ENCODE measurements around the gene UBL7. TPM values are rescaled to one million over a fixed set of nuclear protein-coding genes. Genes with fewer than 3 reads are reported as not detected.

The UBL7 gene
- total RNA-seq, 2 experiments from 2014 or later = 55.3 to 63.2 TPM

DNA sequence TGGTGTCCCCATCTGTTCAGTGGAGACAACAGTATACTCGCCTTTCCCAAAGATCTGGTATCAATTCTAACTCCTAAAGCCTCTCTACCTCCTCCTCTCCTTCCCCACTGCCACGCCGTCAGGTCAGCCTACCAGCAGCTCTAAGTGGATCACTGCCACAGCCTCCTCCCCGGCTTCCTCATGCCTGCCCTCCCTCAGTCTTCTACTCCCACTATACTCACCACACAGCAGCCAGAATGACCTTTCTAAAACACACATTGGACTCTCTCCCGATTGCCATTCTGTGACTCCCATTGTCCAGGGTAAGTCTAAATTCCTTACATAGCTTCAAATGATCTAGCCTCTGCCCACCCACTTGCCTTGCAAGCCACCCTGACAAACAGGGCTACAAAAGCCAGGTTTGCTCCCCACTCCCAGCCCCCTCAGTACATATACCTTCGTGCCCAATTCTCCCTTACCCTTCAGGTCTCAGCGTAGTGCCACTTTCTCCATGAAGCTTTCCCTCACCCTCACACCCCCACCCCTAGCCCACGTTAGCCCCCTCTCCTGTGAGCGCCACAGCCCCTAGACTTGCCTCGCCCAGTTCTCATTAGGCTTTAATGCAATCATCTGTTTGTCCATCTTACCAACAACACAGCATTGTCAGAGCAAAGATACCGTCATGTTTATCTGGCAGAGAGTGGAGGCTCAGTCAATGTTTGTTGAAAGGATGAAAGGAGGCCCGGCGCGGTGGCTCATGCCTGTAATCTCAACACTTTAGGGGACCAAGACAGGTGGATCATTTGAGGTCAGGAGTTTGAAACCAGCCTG lies 17.7 kb downstream of the UBL7 start:
- no peaks in the 10 kb centered on the region for H3K27me3 Mint-ChIP-seq
- peak overlapping the region; percentile 37 for H3K27ac Mint-ChIP-seq
- POLR2A ChIA-PET = interaction anchor here (1.1 to 3.2 kb wide), 4 partner anchors 18 to 59 kb away, joined by 3 to 11 read pairs (median 4); partner anchors contain the start of gene UBL7
- no peak for DNase-seq
- H3K4me3 Mint-ChIP-seq = no peak overlapping the region
- ATAC-seq (ENCODE audit: low read depth) = no peak
- no peaks in the 10 kb centered on the region for H3K9me3 Mint-ChIP-seq
- H3K4me1 Mint-ChIP-seq = peaks cover 28% of the 10 kb centered on the region
- H3K36me3 Mint-ChIP-seq = peaks cover 16% of the 10 kb centered on the region

DNA sequence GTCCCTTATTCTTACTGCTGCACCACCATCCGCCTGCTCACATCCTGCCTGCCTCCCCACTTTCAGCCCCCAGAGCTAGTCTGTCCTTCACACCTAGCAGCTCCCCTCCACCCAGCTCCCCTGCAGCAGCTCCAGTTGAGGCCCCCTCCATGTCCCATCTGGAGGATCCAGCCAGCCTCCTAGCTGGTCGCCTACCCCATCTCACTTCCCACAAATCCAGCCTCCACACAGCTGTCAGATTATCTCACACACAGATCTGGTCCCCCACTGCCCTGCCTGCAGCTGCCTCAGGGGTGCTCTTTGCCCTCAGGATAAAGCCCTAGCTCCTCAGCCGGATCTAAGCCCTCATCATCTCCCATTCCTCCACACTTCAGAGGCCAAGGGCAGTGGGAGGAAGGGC lies 18.4 kb downstream of the UBL7 start:
- DNase-seq = no peak
- Mint-ChIP-seq H3K4me1 (peaks cover 29% of the 10 kb centered on the region), H3K27me3 (no peaks in the 10 kb centered on the region), H3K36me3 (peaks cover 9% of the 10 kb centered on the region), H3K27ac (peak overlapping the region; percentile 37), H3K9me3 (no peaks in the 10 kb centered on the region), H3K4me3 (no peak overlapping the region)
- ATAC-seq (ENCODE audit: low read depth) = no peak
- POLR2A ChIA-PET = interaction anchor here (0.7 to 3.2 kb wide), 5 partner anchors 18 to 59 kb away, joined by 3 to 11 read pairs (median 4); partner anchors contain the start of gene UBL7

DNA sequence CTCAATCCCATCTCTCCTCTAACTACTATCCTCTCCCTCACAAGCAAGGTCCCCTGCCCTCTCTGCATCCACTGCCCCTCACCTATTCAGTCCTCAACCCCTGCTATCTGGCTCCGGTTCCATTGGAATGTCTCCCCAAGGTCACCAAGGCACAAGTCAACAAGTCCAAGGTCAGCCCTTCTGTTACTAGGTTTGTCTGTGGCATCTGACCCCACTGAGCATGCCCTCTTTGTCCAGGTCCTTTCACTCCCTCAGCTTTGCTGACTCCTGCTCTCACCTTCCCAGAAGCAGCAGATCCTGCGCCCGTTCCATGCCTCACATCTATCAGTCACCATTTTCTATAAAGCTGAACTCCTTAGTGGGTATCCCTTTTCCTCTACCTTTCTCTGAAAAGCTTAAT lies 18.9 kb downstream of the UBL7 start:
- no peak for ATAC-seq (ENCODE audit: low read depth)
- H3K27ac Mint-ChIP-seq = peak overlapping the region; percentile 37
- POLR2A ChIA-PET = interaction anchor here (0.7 to 3.2 kb wide), 5 partner anchors 19 to 59 kb away, joined by 3 to 11 read pairs (median 4); partner anchors contain the start of gene UBL7

DNA sequence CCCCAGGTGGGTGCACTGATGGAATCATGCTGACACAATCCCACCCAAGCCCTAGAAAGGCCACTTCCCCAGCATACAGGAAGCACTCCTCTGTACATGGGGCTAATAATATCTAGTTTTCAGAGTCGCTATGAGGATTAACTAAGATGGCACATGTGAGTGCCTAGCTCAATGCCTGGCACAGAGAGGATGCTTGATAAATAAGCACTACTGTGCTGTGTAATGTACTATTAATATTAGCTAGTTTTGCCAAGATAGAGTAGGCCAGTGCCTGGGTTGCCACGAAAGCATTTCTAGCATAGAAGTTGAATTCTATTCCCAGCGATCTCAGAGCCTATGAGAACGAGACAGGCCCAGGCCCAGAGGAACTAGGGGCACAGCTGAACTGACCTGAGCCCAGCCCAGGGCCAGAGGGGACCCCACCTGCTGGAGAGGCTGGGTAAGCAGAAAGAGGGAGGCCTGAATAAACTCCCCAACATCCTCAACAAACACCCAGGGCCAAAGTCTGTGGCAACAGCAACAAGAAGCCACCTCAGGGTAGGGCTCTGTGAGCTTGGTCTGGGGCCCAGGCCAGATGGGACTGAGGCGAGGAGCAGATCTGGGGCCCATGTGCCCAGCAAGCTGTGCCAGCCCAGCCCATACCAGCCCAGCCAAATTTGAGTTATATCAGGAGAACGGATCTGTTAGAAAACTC lies 19.6 kb downstream of the UBL7 start:
- no peaks in the 10 kb centered on the region for H3K9me3 Mint-ChIP-seq
- POLR2A ChIA-PET = interaction anchor here (1.0 to 3.2 kb wide), 2 partner anchors 20 to 59 kb away, joined by 5 to 11 read pairs; partner anchors contain the start of gene UBL7
- H3K27me3 Mint-ChIP-seq = no peaks in the 10 kb centered on the region
- H3K36me3 Mint-ChIP-seq = peaks cover 5% of the 10 kb centered on the region
- no peak overlapping the region for H3K27ac Mint-ChIP-seq
- peaks cover 30% of the 10 kb centered on the region for H3K4me1 Mint-ChIP-seq
- H3K4me3 Mint-ChIP-seq = no peak overlapping the region
- no peak for ATAC-seq (ENCODE audit: low read depth)
- DNase-seq = no peak

More for the DNA sequence above, 18.9 kb downstream of the UBL7 start:
- Mint-ChIP-seq H3K4me3 (no peak overlapping the region), H3K4me1 (peaks cover 29% of the 10 kb centered on the region), H3K36me3 (peaks cover 8% of the 10 kb centered on the region), H3K9me3 (no peaks in the 10 kb centered on the region), H3K27me3 (no peaks in the 10 kb centered on the region)
- DNase-seq = no peak

DNA sequence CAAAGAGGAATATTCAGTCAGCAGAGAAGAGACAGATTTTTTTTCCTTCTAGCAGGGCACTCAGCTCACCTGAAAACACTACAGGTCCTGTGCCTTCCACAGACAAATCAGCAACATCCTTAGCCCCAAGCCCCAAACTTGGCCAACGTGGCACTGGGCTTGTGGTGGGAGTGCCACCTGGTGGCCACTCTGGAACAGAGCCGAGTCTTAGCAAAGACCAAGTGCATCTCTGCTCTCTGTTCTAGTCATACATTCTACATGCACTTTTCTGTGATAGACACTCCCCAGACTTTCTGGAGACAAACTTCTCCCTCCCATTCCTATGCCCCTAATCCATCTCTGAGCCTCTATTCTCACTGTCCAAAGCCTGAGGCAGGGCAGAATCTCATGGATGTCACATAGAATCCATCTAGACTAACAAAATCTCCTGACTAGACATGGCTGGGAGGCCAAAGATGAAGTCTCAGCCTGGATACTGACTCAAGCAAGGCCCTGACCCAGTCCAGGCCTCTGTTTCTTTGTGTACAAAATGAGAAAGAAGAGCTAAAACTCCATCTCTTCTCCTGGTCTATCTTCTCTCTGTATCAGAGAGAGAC lies 22.1 kb downstream of the UBL7 start:
- ATAC-seq (ENCODE audit: low read depth) = peak; percentile 73
- H3K4me1 Mint-ChIP-seq = peaks cover 49% of the 10 kb centered on the region
- POLR2A ChIA-PET = interaction anchor here (1.4 to 2.6 kb wide), 3 partner anchors 54 to 63 kb away, joined by 3 to 15 read pairs (median 12); no protein-coding TSS in a partner anchor

DNA sequence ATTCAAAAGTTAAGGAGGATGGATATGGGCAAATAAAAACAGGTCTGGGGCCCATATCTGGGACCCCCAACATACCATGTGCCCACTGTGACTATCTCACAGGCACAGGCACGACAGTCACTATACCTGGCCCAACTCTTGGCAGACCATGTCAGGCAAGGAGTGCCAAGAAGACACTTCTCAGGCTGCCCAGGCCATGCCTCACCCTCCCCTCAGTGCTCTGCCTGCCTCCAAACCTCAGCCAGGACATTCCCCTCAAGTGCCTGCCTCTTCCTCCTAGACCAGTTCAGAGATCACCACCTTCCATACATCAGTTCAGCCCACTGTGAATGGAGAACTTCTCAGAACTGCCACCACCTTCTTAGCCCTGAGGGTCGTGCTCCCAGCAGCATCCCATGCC lies 22.8 kb downstream of the UBL7 start:
- H3K27me3 Mint-ChIP-seq = no peaks in the 10 kb centered on the region
- ATAC-seq (ENCODE audit: low read depth) (no peak), DNase-seq (no peak)
- peak overlapping the region; percentile 1 for H3K27ac Mint-ChIP-seq
- no peaks in the 10 kb centered on the region for H3K9me3 Mint-ChIP-seq
- POLR2A ChIA-PET = interaction anchor here (1.6 to 2.6 kb wide), 3 partner anchors 53 to 56 kb away, joined by 8 to 15 read pairs (median 12); no protein-coding TSS in a partner anchor
- H3K4me1 Mint-ChIP-seq = peaks cover 45% of the 10 kb centered on the region
- H3K36me3 Mint-ChIP-seq = no peaks in the 10 kb centered on the region
- H3K4me3 Mint-ChIP-seq = no peak overlapping the region

More for the DNA sequence above, 22.1 kb downstream of the UBL7 start:
- no peaks in the 10 kb centered on the region for H3K36me3 Mint-ChIP-seq
- H3K27ac Mint-ChIP-seq = peak overlapping the region; percentile 1
- H3K4me3 Mint-ChIP-seq = no peak overlapping the region
- H3K9me3 Mint-ChIP-seq = no peaks in the 10 kb centered on the region
- peak; percentile 84 for DNase-seq
- no peaks in the 10 kb centered on the region for H3K27me3 Mint-ChIP-seq

DNA sequence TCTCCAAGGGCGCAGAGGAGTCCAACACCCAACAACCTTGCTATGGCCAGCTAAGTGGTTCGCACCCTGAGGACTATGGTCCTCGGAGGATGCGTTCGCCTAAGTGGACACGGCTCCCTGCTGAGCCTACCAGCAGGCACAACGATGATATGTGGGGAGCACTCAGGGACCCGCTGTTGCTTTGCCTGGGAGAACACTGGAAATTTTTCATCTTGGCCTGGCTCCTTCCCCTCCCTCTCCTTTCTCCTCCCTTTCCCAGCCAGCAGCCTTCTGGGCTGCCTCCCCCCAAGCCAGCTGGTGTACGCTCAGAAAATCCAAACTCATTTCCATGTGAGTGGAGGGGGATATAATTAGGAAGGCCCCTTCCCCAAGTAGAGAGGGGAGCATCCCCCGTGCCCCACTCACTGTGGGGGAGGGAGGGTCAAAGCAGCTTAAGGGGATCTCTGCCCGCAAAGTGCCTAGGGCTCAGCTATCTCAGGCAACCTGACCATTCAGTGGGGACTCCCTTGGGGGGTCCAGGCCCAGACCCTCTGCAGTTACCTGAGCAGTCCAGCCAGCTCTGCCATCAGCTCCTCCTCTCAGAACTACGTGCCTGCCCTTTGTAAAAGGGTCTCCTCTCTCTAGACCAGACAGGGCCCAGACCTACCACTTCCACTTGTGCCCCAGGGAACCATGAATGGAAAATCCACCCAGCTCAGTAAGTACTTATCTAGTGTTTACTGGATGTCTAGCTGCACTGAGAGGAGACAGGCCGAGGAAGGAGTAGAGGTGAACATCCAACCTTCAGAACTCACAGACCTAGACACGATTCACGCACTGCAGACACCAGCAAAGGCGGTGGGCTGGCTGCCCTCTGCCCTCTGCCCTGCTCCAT lies 26.5 kb downstream of the UBL7 start:
- peak overlapping the region; percentile 87 for H3K4me3 Mint-ChIP-seq
- ATAC-seq (ENCODE audit: low read depth) (no peak), DNase-seq (no peak)
- H3K4me1 Mint-ChIP-seq = peaks cover 59% of the 10 kb centered on the region
- H3K27ac Mint-ChIP-seq = peak overlapping the region; percentile 89
- POLR2A ChIA-PET = interaction anchor here (0.6 to 8.7 kb wide), 11 partner anchors 14 to 385 kb away, joined by 3 to 102 read pairs (median 5); partner anchors contain the start of gene UBL7
- no peaks in the 10 kb centered on the region for H3K27me3 Mint-ChIP-seq
- H3K36me3 Mint-ChIP-seq = peaks cover 4% of the 10 kb centered on the region
- H3K9me3 Mint-ChIP-seq = no peaks in the 10 kb centered on the region

DNA sequence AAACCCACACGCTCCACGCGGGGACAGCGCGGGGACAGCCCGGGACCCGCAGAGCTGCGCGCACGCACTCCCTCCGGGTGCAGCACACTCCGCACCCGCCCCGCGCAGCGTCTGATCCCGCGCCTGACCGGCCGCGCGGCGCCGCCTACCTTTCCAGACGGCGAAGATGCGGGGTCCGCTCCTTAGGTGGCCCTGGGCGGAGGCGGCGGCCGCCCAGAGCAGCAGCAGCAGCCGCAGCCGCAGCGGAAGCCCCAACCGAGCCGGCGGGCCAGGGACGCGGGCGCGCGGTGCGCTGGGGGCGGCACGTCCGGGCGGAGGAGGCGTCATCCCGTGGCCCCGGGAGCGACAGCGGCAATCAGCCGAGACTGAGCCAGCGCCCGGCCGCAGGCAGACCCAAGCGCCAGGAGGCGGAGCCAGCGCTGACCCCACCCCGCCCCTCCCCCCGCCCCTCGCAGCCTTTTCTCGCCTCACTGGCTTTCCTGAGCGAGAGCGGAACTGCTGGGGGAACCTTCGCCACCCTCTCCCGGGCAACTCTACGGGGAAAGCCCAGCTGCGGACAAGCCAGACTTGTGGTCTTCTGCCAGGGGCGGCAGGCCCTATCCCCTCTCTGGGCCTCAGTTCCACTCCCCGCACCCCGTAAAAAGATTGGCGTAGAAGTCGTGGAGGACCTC lies 27.2 kb downstream of the UBL7 start, which contains the start of gene SEMA7A:
SEMA7A (minus strand) TSS at position 367 of the 671 bp plus-strand sequence; CDS start at position 327, 40 bp downstream.
- H3K9me3 Mint-ChIP-seq = no peaks in the 10 kb centered on the region
- H3K4me3 Mint-ChIP-seq = peak within 1 kb of the TSS; percentile 87
- POLR2A ChIA-PET = interaction anchor here (0.6 to 8.7 kb wide), 9 partner anchors 13 to 385 kb away, joined by 3 to 102 read pairs (median 8); partner anchors contain the start of gene UBL7
- H3K36me3 Mint-ChIP-seq = peaks cover 4% of the 10 kb centered on the region
- no peaks in the 10 kb centered on the region for H3K27me3 Mint-ChIP-seq
- DNase-seq (peak; percentile 89), ATAC-seq (ENCODE audit: low read depth) (peak; percentile 88)
- H3K27ac Mint-ChIP-seq = peak within 1 kb of the TSS; percentile 89
- H3K4me1 Mint-ChIP-seq = peaks cover 60% of the 10 kb centered on the region

DNA sequence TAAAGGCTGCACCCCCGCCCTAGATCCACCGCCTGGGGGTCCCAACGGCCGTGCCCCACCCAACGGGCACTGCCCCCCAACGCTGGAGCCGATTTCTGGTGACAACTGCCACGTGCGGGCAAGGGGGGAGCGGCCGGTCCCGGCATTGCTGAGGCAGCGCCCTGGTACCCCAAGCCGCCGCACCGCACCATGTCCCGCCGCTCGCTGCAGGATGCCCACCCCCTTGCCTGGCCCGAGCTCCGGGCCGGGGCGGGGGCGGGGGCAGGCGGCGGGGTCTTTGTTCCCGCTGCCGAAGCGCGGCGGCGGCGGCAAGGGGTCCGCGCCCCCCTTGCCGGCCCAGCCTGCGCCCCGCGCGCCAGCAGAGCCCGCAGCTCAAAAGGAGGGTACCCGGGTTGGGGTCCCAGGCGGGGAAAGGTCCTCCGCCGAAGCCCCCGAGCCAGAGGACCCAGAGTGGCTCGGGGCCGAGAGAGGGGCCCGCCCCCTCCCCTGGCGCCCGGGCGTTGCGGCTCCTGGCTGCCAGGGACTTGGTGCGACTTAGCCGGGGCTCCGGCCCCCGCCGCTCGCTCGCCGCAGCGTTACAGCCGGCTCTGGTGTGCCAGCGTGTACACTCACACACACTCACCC lies 27.9 kb downstream of the UBL7 start:
- POLR2A ChIA-PET = interaction anchor here (1.3 to 8.7 kb wide), 5 partner anchors 12 to 49 kb away, joined by 5 to 102 read pairs (median 15); partner anchors contain the start of gene UBL7
- H3K4me3 Mint-ChIP-seq = peak overlapping the region; percentile 87

DNA sequence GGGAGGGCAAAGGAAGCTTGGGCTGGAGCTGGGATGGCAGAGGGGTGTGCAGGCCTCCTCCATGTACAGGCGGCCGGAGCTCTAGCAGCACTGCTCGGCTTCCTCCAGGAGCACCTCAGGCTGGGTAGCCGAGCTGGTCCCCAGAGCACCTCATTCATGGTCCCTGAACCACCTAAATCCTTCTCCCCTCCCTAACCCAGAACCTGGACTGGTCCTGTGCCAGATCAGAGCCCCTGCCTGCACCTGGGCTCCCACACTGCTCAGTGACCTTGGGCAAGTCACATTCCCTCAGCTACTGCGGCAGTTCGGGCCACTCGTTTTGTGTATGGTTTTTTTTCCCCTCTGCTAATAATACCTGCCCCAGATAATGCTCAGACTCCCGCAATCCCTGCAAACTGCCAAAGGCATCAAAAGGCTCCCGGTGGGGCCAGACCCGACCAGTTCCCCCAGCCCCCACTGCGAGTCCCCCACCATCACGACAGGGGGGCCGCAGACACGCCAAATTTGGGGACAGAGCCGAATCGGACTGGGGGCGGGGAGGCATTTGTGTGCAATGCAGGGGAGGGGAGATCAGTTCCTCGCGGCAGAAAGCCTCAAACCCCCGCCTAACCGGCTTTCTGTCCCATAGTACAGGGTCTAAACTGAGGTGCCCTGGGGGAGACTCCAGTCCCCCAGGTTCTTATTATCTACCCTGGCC lies 28.5 kb downstream of the UBL7 start:
- H3K36me3 Mint-ChIP-seq = peaks cover 6% of the 10 kb centered on the region
- POLR2A ChIA-PET = interaction anchor here (2.9 to 8.7 kb wide), 3 partner anchors 12 to 49 kb away, joined by 10 to 102 read pairs (median 67); no protein-coding TSS in a partner anchor
- no peak for DNase-seq
- ATAC-seq (ENCODE audit: low read depth) = no peak
- peaks cover 64% of the 10 kb centered on the region for H3K4me1 Mint-ChIP-seq
- H3K9me3 Mint-ChIP-seq = no peaks in the 10 kb centered on the region
- H3K4me3 Mint-ChIP-seq = peak overlapping the region; percentile 87
- H3K27ac Mint-ChIP-seq = peak overlapping the region; percentile 31
- H3K27me3 Mint-ChIP-seq = no peaks in the 10 kb centered on the region

More for the DNA sequence above, 27.9 kb downstream of the UBL7 start:
- H3K4me1 Mint-ChIP-seq = peaks cover 59% of the 10 kb centered on the region
- H3K27ac Mint-ChIP-seq = no peak overlapping the region
- no peaks in the 10 kb centered on the region for H3K27me3 Mint-ChIP-seq
- ATAC-seq (ENCODE audit: low read depth) (peak; percentile 10), DNase-seq (peak; percentile 58)
- no peaks in the 10 kb centered on the region for H3K9me3 Mint-ChIP-seq
- peaks cover 6% of the 10 kb centered on the region for H3K36me3 Mint-ChIP-seq

DNA sequence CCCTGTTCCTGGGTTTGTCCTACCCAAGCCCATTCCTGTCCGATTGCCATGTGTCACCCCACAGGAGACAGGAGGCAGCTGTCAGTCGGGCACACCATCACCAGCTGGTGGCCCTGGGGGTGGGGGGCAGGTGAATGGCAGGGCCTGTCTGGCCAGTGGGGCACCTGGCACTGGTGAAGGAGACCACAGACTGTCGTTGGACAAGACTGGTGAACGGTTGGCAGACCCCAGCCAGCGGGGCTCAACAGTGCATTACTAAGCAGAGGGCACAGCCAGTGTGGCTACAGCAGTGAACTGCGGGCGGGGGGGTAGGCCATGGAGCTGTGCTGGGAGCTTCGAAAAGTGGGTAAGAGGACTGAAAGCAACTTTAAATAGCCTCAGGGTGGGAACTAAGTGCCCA lies 29.3 kb downstream of the UBL7 start:
- Mint-ChIP-seq H3K27me3 (no peaks in the 10 kb centered on the region), H3K4me1 (peaks cover 66% of the 10 kb centered on the region), H3K4me3 (peak overlapping the region; percentile 87), H3K36me3 (peaks cover 6% of the 10 kb centered on the region), H3K27ac (peak overlapping the region; percentile 31), H3K9me3 (no peaks in the 10 kb centered on the region)
- DNase-seq (peak; percentile 45), ATAC-seq (ENCODE audit: low read depth) (no peak)
- POLR2A ChIA-PET = interaction anchor here (0.6 to 8.7 kb wide), 6 partner anchors 11 to 626 kb away, joined by 3 to 102 read pairs (median 8); no protein-coding TSS in a partner anchor
